ENCODE measurements around the gene CCL14. TPM values are rescaled to one million over a fixed set of nuclear protein-coding genes. Genes with fewer than 3 reads are reported as not detected.

Gene CCL14
- total RNA-seq, 4 donors from 2014 or later, result 2.7 to 25.0 (median 5.6) TPM

DNA sequence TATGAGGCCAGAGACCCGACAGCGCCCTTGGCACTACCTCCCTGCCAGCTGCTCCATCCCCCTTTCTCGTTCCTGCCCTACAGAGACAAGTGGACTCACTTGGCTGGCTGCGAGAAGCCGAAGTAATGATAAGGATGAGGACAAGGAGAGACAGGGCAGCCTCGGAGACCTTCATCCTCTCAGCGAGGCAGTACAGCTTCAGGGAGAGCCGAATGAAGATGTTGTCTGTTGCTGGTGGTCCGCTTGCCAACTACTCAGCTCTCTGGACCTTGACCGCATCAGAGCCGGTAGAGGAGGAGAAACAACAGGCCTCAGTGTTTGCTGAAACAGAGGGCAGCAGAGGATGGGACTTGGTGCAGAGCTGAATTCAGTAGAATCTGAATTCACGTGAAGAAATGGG, 5.3 kb downstream of the CCL14 start, which contains the start of gene CCL16:
Gene CCL16, minus strand, starts transcription at position 252 of the 400 bp plus-strand sequence. Its CDS starts 77 bp downstream, at position 175.
- TF ChIP-seq, protein P1, sequence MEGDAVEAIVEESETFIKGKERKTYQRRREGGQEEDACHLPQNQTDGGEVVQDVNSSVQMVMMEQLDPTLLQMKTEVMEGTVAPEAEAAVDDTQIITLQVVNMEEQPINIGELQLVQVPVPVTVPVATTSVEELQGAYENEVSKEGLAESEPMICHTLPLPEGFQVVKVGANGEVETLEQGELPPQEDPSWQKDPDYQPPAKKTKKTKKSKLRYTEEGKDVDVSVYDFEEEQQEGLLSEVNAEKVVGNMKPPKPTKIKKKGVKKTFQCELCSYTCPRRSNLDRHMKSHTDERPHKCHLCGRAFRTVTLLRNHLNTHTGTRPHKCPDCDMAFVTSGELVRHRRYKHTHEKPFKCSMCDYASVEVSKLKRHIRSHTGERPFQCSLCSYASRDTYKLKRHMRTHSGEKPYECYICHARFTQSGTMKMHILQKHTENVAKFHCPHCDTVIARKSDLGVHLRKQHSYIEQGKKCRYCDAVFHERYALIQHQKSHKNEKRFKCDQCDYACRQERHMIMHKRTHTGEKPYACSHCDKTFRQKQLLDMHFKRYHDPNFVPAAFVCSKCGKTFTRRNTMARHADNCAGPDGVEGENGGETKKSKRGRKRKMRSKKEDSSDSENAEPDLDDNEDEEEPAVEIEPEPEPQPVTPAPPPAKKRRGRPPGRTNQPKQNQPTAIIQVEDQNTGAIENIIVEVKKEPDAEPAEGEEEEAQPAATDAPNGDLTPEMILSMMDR (IDR thresholded peaks at IDR 0.05), result no peak
- no peak for TF ChIP-seq POLR2A (IDR thresholded peaks at IDR 0.05)
- no peak within 1 kb of the TSS for H3K27ac ChIP-seq
- WGBS, 2 donors, result 76 to 81% methylated on average over 10 of the region's 12 CpGs
- no peaks in the 10 kb centered on the region for H3K4me1 ChIP-seq
- no peaks in the 10 kb centered on the region for H3K36me3 ChIP-seq
- no peaks in the 10 kb centered on the region for H3K9me3 ChIP-seq
- no peak for DNase-seq
- intact Hi-C loops (cut with DNase I), result no loop called here
- H3K4me3 ChIP-seq, result no peak within 1 kb of the TSS
- no peaks in the 10 kb centered on the region for H3K27me3 ChIP-seq

DNA sequence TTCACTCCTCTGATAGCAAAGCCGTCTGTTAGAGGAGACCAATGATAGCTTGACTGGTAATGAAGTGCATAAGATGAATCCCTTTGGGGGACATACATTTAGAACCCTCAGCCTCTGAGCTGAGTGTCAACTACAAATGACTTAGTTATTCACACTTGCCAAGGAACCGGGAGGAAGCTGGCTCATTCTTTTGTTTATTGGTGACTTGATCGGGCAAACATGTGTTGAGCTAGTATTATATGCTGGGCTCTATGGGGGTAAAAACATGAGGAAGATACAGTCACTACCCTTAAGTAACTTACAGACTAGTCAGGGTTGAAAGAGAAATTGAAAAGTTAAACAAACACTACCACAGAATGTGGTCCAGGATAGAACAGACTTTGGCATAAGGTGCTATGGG, 8.2 kb downstream of the CCL14 start:
- 56 to 75% methylated on average over 3 of the region's 3 CpGs for WGBS, 2 donors
- H3K9me3 ChIP-seq, result no peaks in the 10 kb centered on the region

DNA sequence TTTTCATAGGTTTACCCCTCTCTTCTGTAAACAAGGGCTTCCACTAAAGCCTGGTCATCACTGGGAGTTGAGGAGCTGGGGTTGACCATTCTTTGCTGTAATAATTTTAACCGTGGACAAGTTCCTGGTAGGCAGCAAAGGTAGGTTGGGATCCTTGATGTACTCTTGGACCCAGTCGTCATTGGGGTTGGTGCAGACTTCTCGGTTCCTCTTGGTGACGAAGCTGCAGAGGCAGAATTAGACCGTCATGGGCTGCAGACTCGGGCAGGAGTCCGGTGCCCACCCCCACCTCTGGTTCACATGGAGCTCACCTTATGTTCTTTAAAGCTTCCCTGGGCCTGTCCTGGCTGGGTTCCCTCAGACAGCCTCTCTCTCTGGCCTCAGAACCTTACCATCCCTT, 9.0 kb downstream of the CCL14 start:
- peaks cover 0 to 13% (median 8%) of the 10 kb centered on the region in 3 donors for H3K4me1 ChIP-seq
- no peaks in the 10 kb centered on the region for H3K36me3 ChIP-seq
- intact Hi-C loops (cut with DNase I), result loop anchor here (10.0 kb wide), 1 partner anchor 167 kb away; no protein-coding TSS in a partner anchor
- no peaks in the 10 kb centered on the region for H3K9me3 ChIP-seq
- WGBS, 2 donors, result 87 to 91% methylated on average over 6 to 7 of the region's 7 CpGs
- no peak overlapping the region for H3K27ac ChIP-seq
- no peaks in the 10 kb centered on the region for H3K27me3 ChIP-seq
- no peak for TF ChIP-seq POLR2A (IDR thresholded peaks at IDR 0.05)
- TF ChIP-seq, protein P1 (IDR thresholded peaks at IDR 0.05), result no peak
- no peak overlapping the region for H3K4me3 ChIP-seq
- DNase-seq, result no peak

More for the DNA sequence above, 8.2 kb downstream of the CCL14 start:
- intact Hi-C loops (cut with DNase I), result loop anchor here (10.0 kb wide), 1 partner anchor 166 kb away; no protein-coding TSS in a partner anchor
- no peaks in the 10 kb centered on the region for H3K36me3 ChIP-seq
- no peak overlapping the region for H3K27ac ChIP-seq
- H3K4me1 ChIP-seq, result peaks cover 0 to 6% (median 4%) of the 10 kb centered on the region in 3 donors
- H3K4me3 ChIP-seq, result no peak overlapping the region
- no peak for TF ChIP-seq POLR2A (IDR thresholded peaks at IDR 0.05)
- TF ChIP-seq, protein P1 (IDR thresholded peaks at IDR 0.05), result no peak
- no peak for DNase-seq
- H3K27me3 ChIP-seq, result no peaks in the 10 kb centered on the region

DNA sequence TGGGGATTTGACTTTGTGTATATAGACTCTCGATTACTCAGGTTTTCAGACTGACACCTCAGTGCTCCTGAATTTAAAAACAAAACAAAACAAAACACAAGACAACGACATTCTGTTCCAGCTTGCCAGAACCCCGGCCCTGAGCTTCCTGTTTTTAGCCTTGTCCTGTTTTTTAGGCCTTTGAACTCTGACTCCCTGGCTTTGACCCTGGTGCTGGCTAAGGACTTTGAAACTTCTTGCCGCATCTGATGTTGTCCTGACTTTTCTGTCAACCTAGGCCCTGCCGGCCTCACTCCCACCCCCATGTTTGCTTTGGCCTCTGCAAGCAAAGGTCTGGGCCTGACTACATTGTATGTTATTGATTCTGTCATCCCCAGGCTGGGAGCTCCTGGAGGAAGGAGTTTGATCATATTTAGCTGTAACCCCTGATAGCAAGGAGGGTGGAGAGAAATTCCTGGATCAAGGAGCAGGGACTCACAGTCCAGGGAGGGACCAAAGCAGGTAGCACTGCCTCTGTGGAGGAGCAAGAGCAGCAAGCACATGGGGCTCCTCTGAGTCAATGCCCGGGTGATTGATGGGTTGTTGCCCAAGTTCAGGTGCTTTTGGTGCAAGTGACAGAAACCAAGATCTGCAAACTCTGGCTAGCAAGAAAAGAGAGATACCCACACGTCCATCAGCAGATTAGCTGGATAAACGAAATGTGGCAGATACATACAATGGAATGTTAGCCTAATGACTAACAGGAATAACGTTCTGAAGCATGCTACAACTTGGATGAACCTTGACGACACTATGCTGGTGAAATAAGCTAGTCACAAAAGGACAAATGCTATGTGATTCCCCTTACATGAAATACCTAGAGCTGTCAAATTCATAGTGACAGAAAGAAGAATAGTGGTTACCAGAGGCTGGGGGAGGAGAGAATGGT, 12.9 kb downstream of the CCL14 start:
- Histone ChIP-seq H3K9me3 (no peaks in the 10 kb centered on the region), H3K27me3 (peaks cover 0 to 6% (median 0%) of the 10 kb centered on the region in 4 donors), H3K4me1 (peaks cover 0 to 13% (median 8%) of the 10 kb centered on the region in 3 donors), H3K4me3 (no peak overlapping the region), H3K27ac (peak overlapping the region in 1 of 4 donors; percentile 14), H3K36me3 (no peaks in the 10 kb centered on the region)
- intact Hi-C loops (cut with DNase I), result loop anchor here (10.0 kb wide), 1 partner anchor 171 kb away; no protein-coding TSS in a partner anchor
- 27 to 31% methylated on average over 10 of the region's 10 CpGs for WGBS, 2 donors
- DNase-seq, result no peak
- TF ChIP-seq, protein P1 (IDR thresholded peaks at IDR 0.05), result no peak
- no peak for TF ChIP-seq POLR2A (IDR thresholded peaks at IDR 0.05)

DNA sequence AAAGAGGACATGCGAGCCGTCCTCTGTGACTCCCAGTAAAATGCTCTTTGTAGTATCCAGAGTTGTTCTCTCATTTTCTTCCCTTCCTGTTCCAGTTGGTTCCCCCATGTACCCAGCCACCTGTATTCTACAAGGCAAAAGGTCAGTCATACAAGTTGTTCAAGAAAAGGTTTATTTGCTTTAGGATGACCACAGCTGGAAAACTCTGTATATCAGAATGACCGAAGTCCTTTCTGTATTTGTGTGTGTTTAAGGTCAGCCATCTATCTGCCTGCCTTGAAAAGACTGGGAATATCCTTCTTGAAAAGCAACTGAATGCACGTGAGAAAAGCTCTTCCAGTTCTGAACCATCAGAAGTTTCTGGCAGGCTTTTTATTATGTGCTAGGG, 13.6 kb downstream of the CCL14 start:
- TF ChIP-seq, protein P1 (IDR thresholded peaks at IDR 0.05), result no peak
- TF ChIP-seq POLR2A (IDR thresholded peaks at IDR 0.05), result no peak
- no peak for DNase-seq
- peaks cover 0 to 13% (median 8%) of the 10 kb centered on the region in 3 donors for H3K4me1 ChIP-seq
- intact Hi-C loops (cut with DNase I), result loop anchor here (10.0 kb wide), 1 partner anchor 172 kb away; no protein-coding TSS in a partner anchor
- no peaks in the 10 kb centered on the region for H3K36me3 ChIP-seq
- peak overlapping the region in 1 of 4 donors; percentile 9 for H3K27ac ChIP-seq
- H3K27me3 ChIP-seq, result peaks cover 0 to 6% (median 0%) of the 10 kb centered on the region in 4 donors
- H3K9me3 ChIP-seq, result no peaks in the 10 kb centered on the region
- WGBS, 2 donors, result 57 to 76% methylated on average over 4 of the region's 4 CpGs
- no peak overlapping the region for H3K4me3 ChIP-seq

Measured in esophagus squamous epithelium (tissue), 5 donors.